Right lobe of liver (tissue), 6 donors: ENCODE data around the gene DNAH8. TPM values are rescaled to one million over a fixed set of nuclear protein-coding genes. Genes with fewer than 3 reads are reported as not detected.

Experiments
- ATAC-seq, 4 donors: fragments of 200-7000 bp; cut with Tn5 transposase; one replicate each; pipeline ENCODE4 v1.9.1; 2020; ENCODE audit warnings: mild to moderate bottlenecking in 4 of 4, moderate library complexity in 4 of 4
- DNase-seq, 3 donors: peaks; one replicate each; pipeline ENCODE4 v3.0.0-alpha.2; 2020
- H3K27ac ChIP-seq, 3 donors: fragments of 200-600 bp; one replicate each; pipeline ENCODE4 v1.8.0; 2022
- H3K27me3 ChIP-seq, 2 donors: fragments of 200-600 bp; one replicate each; pipeline ENCODE4 v1.8.0; 2022
- H3K36me3 ChIP-seq, 4 donors: fragments of 200-600 bp; sonication (generic) in 1 of 4; one replicate each; pipeline versions ENCODE4 v1.5.1 to v1.8.0; 2017 to 2022; ENCODE audit warnings: control low read depth in 1 of 4
- H3K4me1 ChIP-seq, 4 donors: fragments of 200-600 bp; sonication (generic) in 1 of 4; one replicate each; pipeline versions ENCODE4 v1.5.1 to v1.8.0; 2017 to 2022; ENCODE audit warnings: control low read depth in 1 of 4
- H3K4me3 ChIP-seq, 3 donors: fragments of 200-600 bp; one replicate each; pipeline ENCODE4 v1.8.0; 2022
- H3K9me3 ChIP-seq, 4 donors: fragments of 200-600 bp; sonication (generic) in 1 of 4; one replicate each; pipeline versions ENCODE4 v1.5.1 to v1.8.0; 2017 to 2022; ENCODE audit warnings: control low read depth in 1 of 4
- CTCF ChIP-seq, 4 donors: fragments of 200-600 bp in 3 of 4; fragments of 450-650 bp in 1 of 4; IDR thresholded peaks; one replicate each; pipeline versions ENCODE4 v1.5.1 to v1.8.0; 2016 to 2022; ENCODE audit warnings: antibody characterized with exemption in 4 of 4, mild to moderate bottlenecking in 2 of 4
- POLR2A ChIP-seq: fragments of 450-650 bp; IDR thresholded peaks from one replicate; pipeline ENCODE4 v1.6.1; 2017; ENCODE audit warnings: antibody characterized with exemption, mild to moderate bottlenecking
- WGBS: methylation state at CpG from one replicate; pipeline ENCODE4 v1.1.6; 2018; ENCODE audit warnings: low coverage, low lambda C conversion rate; ENCODE audit not compliant: insufficient coverage; ENCODE audit errors: missing lambda C conversion rate; 5-methylcytosine and 5-hydroxymethylcytosine counted together
- intact Hi-C, 2 donors: fragments of 100-400 bp; cut with DNase I; formaldehyde crosslinking; loops; one replicate each; pipeline versions ENCODE4 v1.11.2 to v1.14.1; 2022
- total RNA-seq, 6 experiments: library from RNA; depleted of rRNA in 2 of 6; stranded (reverse); fragments of >200 nt in 2 of 6; fragmentation: NEBNext Ultra II Directional in 3 of 6; extraction: Animal tissue kit (Norgen Biotek cat#: 25700) in 3 of 6; gene quantifications; one replicate each; pipeline versions ENCODE4 v1.1.0 to v1.2.4, GENCODE V29; 2016 to 2023
- donor health status: DM: no; HTN: yes; CAD: no.
- donor health status: DM: no; HTN: no; CAD: no.
- donor health status: DM: no; HTN: no; CAD: no.
- donor health status: DM: no; HTN: yes; CAD: no.
- donor health status: DM: no; HTN: yes; CAD: no.

Gene DNAH8
- total RNA-seq, 6 experiments from 2014 or later = 0.02 TPM; not detected in 5

- Histone ChIP-seq H3K4me1 (peaks cover 0 to 35% (median 15%) of the 10 kb centered on the region in 4 donors), H3K4me3 (no peak overlapping the region), H3K36me3 (peaks cover 0 to 15% (median under 1%) of the 10 kb centered on the region in 4 donors), H3K27me3 (no peaks in the 10 kb centered on the region), H3K27ac (peak overlapping the region in 2 of 3 donors; percentile 7 to 74), H3K9me3 (no peaks in the 10 kb centered on the region)
- intact Hi-C loops = no loop called here
- TF ChIP-seq POLR2A = no peak
- TF ChIP-seq CTCF (IDR thresholded peaks at IDR 0.05) = no peak
- 61% methylated on average over 2 of the region's 2 CpGs for WGBS
- DNase-seq (peak in 1 of 3 donors; percentile 63), ATAC-seq (peak; percentile 85 to 89 (median 87))
These were observed 28.1 kb upstream of the DNAH8 start for GRCh38 chr6:38687043-38687353.

GRCh38 chr6:38687549-38687948, 27.6 kb upstream of the DNAH8 start:
- H3K4me1 ChIP-seq = peaks cover 0 to 35% (median 15%) of the 10 kb centered on the region in 4 donors
- WGBS = 79% methylated on average over 1 of the region's 1 CpG
- H3K27me3 ChIP-seq = no peaks in the 10 kb centered on the region
- DNase-seq (no peak), ATAC-seq (no peak)
- H3K36me3 ChIP-seq = peaks cover 0 to 15% (median under 1%) of the 10 kb centered on the region in 4 donors
- intact Hi-C loops = no loop called here
- TF ChIP-seq POLR2A (no peak), CTCF (IDR thresholded peaks at IDR 0.05) (no peak)
- H3K4me3 ChIP-seq = no peak overlapping the region
- H3K27ac ChIP-seq = peak overlapping the region in 2 of 3 donors; percentile 7 to 74
- H3K9me3 ChIP-seq = no peaks in the 10 kb centered on the region

- Histone ChIP-seq H3K36me3 (peaks cover 0 to 5% (median under 1%) of the 10 kb centered on the region in 4 donors), H3K9me3 (no peaks in the 10 kb centered on the region), H3K4me3 (no peak overlapping the region), H3K27ac (peak overlapping the region in 1 of 3 donors; percentile 6), H3K4me1 (peaks cover 0 to 35% (median 15%) of the 10 kb centered on the region in 4 donors), H3K27me3 (no peaks in the 10 kb centered on the region)
- 24% methylated on average over 5 of the region's 6 CpGs for WGBS
- DNase-seq (peak in 2 of 3 donors; percentile 51 to 54), ATAC-seq (peak; percentile 55 to 65 (median 62))
- intact Hi-C loops = no loop called here
- TF ChIP-seq POLR2A = no peak
- TF ChIP-seq CTCF (IDR thresholded peaks at IDR 0.05) = no peak
These were observed 26.5 kb upstream of the DNAH8 start for GRCh38 chr6:38688579-38689087.

GRCh38 chr6:38695227-38695900, 19.7 kb upstream of the DNAH8 start:
- Histone ChIP-seq H3K27me3 (no peaks in the 10 kb centered on the region), H3K36me3 (no peaks in the 10 kb centered on the region), H3K9me3 (no peaks in the 10 kb centered on the region), H3K27ac (no peak overlapping the region), H3K4me3 (no peak overlapping the region), H3K4me1 (no peaks in the 10 kb centered on the region)
- intact Hi-C loops = no loop called here
- TF ChIP-seq CTCF (IDR thresholded peaks at IDR 0.05) = no peak
- TF ChIP-seq POLR2A = no peak
- 90% methylated on average over 2 of the region's 2 CpGs for WGBS
- DNase-seq (no peak), ATAC-seq (no peak)
